ENCODE measurements around the gene SLCO3A1.

DNA sequence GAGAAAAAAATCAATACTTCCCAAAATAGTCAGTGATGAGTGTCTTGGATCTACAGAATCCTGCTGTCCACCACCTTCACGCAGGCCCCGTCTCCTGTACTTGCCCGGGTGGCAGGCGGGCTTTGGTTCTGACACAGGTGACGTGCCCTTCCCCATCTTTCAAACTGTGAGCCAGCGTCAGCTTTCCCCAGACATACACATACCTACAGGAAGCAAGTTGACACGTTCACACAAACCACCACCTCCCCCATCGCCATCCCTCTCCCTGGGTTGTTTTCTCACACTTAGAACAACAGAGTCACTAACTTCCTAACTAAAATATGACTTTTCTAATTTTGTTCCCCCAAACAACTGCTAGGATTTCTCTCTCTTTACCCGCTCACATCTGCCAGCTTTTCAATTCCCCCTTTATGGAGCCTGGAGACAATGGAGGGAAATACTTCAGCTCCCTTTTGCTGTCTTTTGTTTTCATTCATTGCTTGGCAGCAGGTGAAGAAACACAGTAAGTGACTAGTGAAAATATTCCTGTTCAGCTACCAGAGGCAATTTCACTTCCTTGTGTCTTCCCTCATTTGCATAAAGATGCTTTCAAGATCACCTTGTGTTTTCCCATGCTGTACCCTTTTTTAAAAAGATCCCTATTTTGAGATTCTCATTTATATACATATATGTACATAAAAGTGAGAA lies 248.3 kb downstream of the SLCO3A1 start:
- TF ChIP-seq, protein P1, sequence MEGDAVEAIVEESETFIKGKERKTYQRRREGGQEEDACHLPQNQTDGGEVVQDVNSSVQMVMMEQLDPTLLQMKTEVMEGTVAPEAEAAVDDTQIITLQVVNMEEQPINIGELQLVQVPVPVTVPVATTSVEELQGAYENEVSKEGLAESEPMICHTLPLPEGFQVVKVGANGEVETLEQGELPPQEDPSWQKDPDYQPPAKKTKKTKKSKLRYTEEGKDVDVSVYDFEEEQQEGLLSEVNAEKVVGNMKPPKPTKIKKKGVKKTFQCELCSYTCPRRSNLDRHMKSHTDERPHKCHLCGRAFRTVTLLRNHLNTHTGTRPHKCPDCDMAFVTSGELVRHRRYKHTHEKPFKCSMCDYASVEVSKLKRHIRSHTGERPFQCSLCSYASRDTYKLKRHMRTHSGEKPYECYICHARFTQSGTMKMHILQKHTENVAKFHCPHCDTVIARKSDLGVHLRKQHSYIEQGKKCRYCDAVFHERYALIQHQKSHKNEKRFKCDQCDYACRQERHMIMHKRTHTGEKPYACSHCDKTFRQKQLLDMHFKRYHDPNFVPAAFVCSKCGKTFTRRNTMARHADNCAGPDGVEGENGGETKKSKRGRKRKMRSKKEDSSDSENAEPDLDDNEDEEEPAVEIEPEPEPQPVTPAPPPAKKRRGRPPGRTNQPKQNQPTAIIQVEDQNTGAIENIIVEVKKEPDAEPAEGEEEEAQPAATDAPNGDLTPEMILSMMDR (IDR thresholded peaks at IDR 0.05), result no peak
- TF ChIP-seq POLR2A (IDR thresholded peaks at IDR 0.05), result no peak

Measured in adrenal gland (tissue), 5 donors.